Nephron progenitor cell (in vitro differentiated cells): Measurements from ENCODE around the gene NR1H4.
"Not testable (repeated sequence)": the region's sequence is repeated elsewhere in the genome, so short reads cannot be mapped to it uniquely, and the experiment has no call there.

Source experiments
- DNase-seq: peaks from one replicate; pipeline ENCODE4 v3.0.0; 2021
- H3K27ac Mint-ChIP-seq: 2 replicates; pipeline ENCODE4 v1.8.0; 2021; ENCODE audit warnings: mild to moderate bottlenecking, moderate library complexity, mixed read lengths
- H3K27me3 Mint-ChIP-seq: 2 replicates; pipeline ENCODE4 v1.8.0; 2021; ENCODE audit warnings: mild to moderate bottlenecking, low read depth, mixed read lengths; ENCODE audit not compliant: poor library complexity
- H3K36me3 Mint-ChIP-seq: 2 replicates; pipeline ENCODE4 v1.8.0; 2021; ENCODE audit warnings: low read depth, mixed read lengths
- H3K4me1 Mint-ChIP-seq: 2 replicates; pipeline ENCODE4 v1.8.0; 2021; ENCODE audit warnings: mixed read lengths
- H3K4me3 Mint-ChIP-seq: 2 replicates; pipeline ENCODE4 v1.8.0; 2021; ENCODE audit warnings: mild to moderate bottlenecking, moderate library complexity, mixed read lengths
- H3K9me3 Mint-ChIP-seq: 2 replicates; pipeline ENCODE4 v1.8.0; 2021; ENCODE audit warnings: mild to moderate bottlenecking, moderate library complexity, mixed read lengths
- CTCF ChIP-seq: fragments of 200-600 bp; sonication (generic); IDR thresholded peaks from 2 replicates; pipeline ENCODE4 v1.5.0; 2021; ENCODE audit warnings: antibody characterized with exemption

Gene NR1H4

DNA sequence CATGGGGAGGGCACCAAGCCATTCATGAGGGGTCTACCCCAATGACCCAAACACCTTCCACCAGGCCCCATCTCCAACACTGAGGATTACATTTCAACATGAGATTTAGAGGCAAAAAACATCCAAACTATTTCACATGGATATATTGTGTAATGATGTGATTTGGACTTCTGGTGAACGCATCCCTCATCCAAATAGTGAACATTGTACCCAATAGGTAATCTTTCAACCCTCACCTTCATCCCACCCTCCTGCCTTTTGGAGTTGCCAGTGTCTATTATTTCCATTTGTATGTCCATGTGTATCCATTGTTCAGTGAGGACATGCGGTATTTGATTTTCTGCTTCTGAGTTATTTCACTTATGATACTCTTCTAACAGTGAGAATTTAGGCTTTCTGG, 83.7 kb downstream of the NR1H4 start:
- H3K4me3 Mint-ChIP-seq: no peak overlapping the region
- no peak for TF ChIP-seq CTCF
- H3K36me3 Mint-ChIP-seq: no peaks in the 10 kb centered on the region
- DNase-seq: no peak
- peaks cover 6% of the 10 kb centered on the region for H3K27me3 Mint-ChIP-seq
- no peak overlapping the region for H3K27ac Mint-ChIP-seq
- peaks cover 5% of the 10 kb centered on the region for H3K4me1 Mint-ChIP-seq
- peaks cover 7% of the 10 kb centered on the region for H3K9me3 Mint-ChIP-seq

DNA sequence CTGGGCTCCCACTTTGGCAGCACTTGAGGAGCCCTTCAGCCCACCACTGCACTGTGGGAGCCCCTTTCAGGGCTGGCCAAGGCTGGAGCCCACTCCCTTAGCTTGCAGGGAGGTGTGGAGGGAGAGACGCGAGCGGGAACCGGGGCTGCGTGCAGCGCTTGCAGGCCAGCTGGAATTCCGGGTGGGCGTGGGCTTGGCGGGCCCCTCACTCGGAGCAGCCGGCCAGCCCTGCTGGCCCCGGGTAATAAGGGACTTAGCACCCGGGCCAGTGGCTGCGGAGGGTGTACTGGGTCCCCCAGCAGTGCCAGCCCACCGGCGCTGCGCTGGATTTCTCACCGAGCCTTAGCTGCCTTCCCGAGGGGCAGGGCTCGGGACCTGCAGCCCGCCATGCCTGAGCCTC, 85.6 kb downstream of the NR1H4 start:
- not testable (repeated sequence) for H3K4me3 Mint-ChIP-seq, DNase-seq, H3K4me1 Mint-ChIP-seq, H3K27me3 Mint-ChIP-seq, H3K9me3 Mint-ChIP-seq, H3K36me3 Mint-ChIP-seq, H3K27ac Mint-ChIP-seq

- H3K36me3 Mint-ChIP-seq: no peaks in the 10 kb centered on the region
- DNase-seq: no peak
- H3K4me3 Mint-ChIP-seq: no peak overlapping the region
- H3K9me3 Mint-ChIP-seq: peaks cover 4% of the 10 kb centered on the region
- H3K27me3 Mint-ChIP-seq: peaks cover 35% of the 10 kb centered on the region
- TF ChIP-seq CTCF: no peak
- H3K4me1 Mint-ChIP-seq: no peaks in the 10 kb centered on the region
- H3K27ac Mint-ChIP-seq: no peak overlapping the region
Observed at GRCh38 chr12:100564090-100564489, 90.4 kb downstream of the NR1H4 start.

GRCh38 chr12:100564905-100565467, 91.3 kb downstream of the NR1H4 start:
- Mint-ChIP-seq H3K27me3 (peaks cover 39% of the 10 kb centered on the region), H3K4me3 (no peak overlapping the region), H3K9me3 (peaks cover 4% of the 10 kb centered on the region), H3K36me3 (no peaks in the 10 kb centered on the region), H3K27ac (no peak overlapping the region), H3K4me1 (no peaks in the 10 kb centered on the region)
- no peak for DNase-seq
- no peak for TF ChIP-seq CTCF

DNA sequence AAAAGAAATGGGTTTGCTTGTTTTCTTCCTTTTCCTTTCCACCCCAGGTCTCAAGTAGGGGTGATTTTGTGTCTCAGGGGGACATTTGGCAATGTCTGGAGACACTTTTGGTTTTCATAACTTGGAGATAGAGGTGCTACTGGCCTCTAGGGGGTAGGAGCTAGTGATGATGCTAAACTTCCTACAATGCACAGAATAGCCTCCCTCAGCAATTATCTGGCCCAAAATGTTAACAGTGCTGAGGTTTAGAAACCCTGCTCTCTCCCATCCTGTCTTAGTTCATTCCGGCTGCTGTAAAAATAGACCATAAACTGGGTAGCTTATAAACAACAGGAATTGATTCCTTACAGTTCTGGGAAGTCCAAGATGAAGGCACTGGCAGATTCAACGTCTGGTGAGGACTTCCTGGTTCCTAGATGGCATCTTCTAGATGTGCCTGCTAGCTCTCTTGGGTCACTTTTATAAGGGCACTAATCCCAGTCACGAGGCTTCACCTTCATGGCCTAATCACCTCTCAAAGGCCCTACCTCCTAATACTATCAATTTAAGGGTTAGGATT, 92.4 kb downstream of the NR1H4 start:
- no peak overlapping the region for H3K27ac Mint-ChIP-seq
- H3K4me3 Mint-ChIP-seq: no peak overlapping the region
- H3K4me1 Mint-ChIP-seq: no peaks in the 10 kb centered on the region
- no peaks in the 10 kb centered on the region for H3K36me3 Mint-ChIP-seq
- H3K27me3 Mint-ChIP-seq: peaks cover 37% of the 10 kb centered on the region
- no peak for TF ChIP-seq CTCF
- H3K9me3 Mint-ChIP-seq: no peaks in the 10 kb centered on the region
- no peak for DNase-seq

- no peak overlapping the region for H3K4me3 Mint-ChIP-seq
- no peaks in the 10 kb centered on the region for H3K9me3 Mint-ChIP-seq
- DNase-seq: no peak
- H3K4me1 Mint-ChIP-seq: no peaks in the 10 kb centered on the region
- no peaks in the 10 kb centered on the region for H3K36me3 Mint-ChIP-seq
- peaks cover 47% of the 10 kb centered on the region for H3K27me3 Mint-ChIP-seq
- no peak overlapping the region for H3K27ac Mint-ChIP-seq
- TF ChIP-seq CTCF: no peak
Observed at GRCh38 chr12:100566887-100567637, 93.4 kb downstream of the NR1H4 start.
